AG10803 (cell line): ENCODE results near the gene APEX1.

ENCODE experiments used
- DNase-seq: peaks from one replicate; pipeline ENCODE4 v3.0.0; 2010; ENCODE audit warnings: low read depth
- H3K4me3 ChIP-seq: 2 replicates; pipeline ENCODE4 v1.5.1; 2011; ENCODE audit warnings: mild to moderate bottlenecking, low read length, control low read depth
- TF ChIP-seq, protein P1 (sequence below): conservative IDR thresholded peaks from 2 replicates; pipeline ENCODE4 v1.5.1; 2011; ENCODE audit warnings: mild to moderate bottlenecking, low read length, control low read depth, inconsistent platforms

APEX1 gene

DNA sequence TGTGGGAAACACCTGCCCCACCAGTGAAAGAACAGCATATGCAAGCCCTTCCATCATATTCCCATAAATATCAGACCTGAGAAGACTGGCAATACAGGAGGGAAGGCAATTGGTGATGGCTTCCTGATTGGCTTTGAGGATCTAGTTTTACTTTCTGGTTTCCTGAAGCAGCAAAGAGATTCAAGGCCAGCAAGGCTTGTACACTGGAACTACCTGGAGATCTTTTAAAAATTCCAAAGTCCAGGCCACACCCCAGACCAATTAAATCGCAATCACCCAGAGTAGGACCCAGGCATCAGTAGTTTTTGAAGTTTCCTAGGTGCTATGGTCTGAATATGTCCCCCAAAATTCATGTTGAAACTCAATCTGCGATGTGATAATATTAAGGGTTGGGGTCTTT is 38.8 kb upstream of the APEX1 start:
- H3K4me3 ChIP-seq, result no peak overlapping the region
- TF ChIP-seq, protein P1, sequence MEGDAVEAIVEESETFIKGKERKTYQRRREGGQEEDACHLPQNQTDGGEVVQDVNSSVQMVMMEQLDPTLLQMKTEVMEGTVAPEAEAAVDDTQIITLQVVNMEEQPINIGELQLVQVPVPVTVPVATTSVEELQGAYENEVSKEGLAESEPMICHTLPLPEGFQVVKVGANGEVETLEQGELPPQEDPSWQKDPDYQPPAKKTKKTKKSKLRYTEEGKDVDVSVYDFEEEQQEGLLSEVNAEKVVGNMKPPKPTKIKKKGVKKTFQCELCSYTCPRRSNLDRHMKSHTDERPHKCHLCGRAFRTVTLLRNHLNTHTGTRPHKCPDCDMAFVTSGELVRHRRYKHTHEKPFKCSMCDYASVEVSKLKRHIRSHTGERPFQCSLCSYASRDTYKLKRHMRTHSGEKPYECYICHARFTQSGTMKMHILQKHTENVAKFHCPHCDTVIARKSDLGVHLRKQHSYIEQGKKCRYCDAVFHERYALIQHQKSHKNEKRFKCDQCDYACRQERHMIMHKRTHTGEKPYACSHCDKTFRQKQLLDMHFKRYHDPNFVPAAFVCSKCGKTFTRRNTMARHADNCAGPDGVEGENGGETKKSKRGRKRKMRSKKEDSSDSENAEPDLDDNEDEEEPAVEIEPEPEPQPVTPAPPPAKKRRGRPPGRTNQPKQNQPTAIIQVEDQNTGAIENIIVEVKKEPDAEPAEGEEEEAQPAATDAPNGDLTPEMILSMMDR, result no peak
- DNase-seq, result no peak

DNA sequence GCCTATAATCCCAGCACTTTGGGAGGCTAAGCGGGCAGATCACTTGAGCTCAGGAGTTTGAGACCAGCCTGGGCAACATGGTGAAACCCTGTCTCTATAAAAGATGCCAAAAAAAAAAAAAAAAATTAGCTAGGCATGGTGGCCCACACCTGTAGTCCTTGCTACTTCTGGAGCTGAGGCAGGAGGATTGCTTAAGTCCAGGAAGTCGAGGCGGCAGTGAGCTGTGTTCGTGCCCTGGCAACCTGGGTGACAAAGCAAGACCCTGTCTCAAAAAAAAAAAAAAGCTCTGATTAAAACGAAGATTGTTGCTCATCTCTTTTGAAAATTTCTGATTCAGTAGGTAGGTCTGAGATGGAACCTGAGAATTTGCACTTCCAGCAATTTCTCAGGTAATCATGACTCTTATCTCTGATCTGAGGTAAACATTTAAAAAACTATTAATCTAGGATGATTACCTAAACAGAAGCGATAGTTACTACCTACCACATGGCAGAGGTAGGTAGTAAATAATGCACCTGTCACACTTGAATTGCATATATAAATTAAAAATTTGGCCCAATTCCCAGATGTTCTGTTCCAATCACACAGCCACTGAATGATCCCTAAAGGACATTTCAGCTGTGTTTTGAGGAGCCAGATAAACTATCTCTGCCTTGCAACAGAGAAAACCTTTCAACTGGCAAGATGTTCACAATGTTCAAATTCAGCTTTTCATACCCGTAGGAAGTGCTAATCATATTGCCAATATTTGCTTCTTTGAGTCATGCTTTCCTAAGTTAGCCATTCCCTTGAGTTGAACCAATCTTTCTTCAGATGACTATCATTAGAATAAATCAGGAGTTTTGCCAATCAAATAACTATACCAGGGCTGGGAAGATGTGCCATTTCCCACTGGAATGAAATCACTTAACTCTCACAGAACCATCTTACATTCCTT is 37.5 kb upstream of the APEX1 start:
- no peak for DNase-seq
- no peak overlapping the region for H3K4me3 ChIP-seq
- TF ChIP-seq, protein P1, result no peak

GRCh38 chr14:20418501-20418909 is 36.5 kb upstream of the APEX1 start:
- H3K4me3 ChIP-seq, result no peak overlapping the region
- no peak for DNase-seq
- TF ChIP-seq, protein P1, result no peak

DNA sequence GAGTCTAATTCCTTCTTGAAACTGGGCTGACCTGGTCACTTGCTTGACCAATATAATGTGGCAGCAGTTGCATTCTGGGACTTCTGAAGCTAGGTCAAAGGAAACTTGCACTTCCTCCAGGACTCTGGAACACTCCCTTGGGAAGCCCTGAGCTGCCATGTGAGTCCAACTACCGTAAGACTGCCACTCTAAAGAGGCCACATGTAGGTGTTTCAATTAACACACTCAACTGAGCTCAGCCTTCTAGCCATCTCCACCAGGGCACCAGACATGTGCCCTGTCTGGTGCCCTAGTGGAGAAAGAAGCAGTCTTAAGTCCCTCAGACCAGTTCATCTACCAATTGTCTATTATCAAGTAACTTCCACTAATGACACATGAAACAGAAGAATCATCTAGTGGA is 35.6 kb upstream of the APEX1 start:
- TF ChIP-seq, protein P1, result no peak
- no peak for DNase-seq
- H3K4me3 ChIP-seq, result no peak overlapping the region

DNA sequence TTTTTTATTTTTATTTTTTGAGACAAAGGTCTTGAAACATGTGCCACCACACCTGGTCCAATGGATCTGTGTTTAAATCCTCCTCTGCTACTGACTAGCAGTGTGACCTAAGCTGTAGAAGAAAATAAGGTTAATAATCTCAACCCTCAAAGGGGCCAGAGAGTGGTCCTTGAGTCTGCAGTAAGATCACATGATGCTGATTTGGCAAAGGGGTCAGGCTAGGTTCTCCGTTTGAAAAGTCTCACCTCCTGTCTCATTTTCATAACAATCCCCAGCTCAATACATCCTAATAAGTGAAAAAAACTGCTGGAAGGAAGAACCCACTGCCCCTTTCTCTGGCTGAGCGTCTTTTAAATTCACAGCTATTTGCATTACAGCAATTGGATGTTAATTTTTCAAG is 33.8 kb upstream of the APEX1 start:
- H3K4me3 ChIP-seq, result no peak overlapping the region
- TF ChIP-seq, protein P1, result no peak
- no peak for DNase-seq

DNA sequence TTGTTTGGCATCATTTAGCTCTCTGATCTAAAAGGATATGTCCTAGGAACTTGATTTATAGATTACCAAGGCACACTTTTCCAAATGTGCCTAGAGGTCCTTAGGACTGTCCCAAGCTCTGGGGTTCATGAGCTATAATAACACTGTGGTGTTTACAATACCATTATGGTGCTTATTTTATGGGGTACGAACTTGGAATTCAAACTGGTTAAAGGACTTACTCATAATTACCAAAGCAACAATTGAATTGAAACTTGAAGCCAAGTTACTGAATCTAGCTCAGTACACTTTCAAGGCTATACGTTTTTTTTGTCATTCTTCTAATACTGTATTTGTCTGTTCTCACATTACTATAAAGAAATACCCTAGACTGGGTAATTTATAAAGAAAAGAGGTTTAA is 32.1 kb upstream of the APEX1 start:
- no peak for DNase-seq
- TF ChIP-seq, protein P1, result no peak

DNA sequence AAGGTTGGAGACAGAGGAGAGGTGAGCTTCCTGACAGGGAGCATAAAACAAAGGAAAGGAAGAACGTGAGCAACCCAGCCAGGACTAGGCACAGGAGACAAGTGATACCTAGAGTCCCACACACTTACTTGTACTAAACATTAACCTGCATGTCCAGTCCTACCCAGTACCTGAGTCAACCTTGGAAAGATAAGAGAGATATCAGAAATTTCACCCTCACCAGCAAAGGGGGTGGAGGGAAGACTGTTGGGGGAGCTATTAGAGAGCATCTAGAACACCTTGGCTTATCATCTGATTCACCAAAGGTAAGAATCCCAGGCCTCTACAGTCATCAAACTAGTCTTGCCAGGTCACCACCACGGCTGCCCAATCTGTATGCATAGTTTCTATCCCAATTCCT is 30.2 kb upstream of the APEX1 start:
- DNase-seq, result no peak
- TF ChIP-seq, protein P1, result no peak
- no peak overlapping the region for H3K4me3 ChIP-seq

More for the DNA sequence above, 32.1 kb upstream of the APEX1 start:
- no peak overlapping the region for H3K4me3 ChIP-seq
